D341Med (cell line): Measurements from ENCODE around the gene SEC24B.
"Not testable (repeated sequence)": the region's sequence is repeated elsewhere in the genome, so short reads cannot be mapped to it uniquely, and the experiment has no call there.

ENCODE experiments used
- DNase-seq: peaks from one replicate; pipeline ENCODE4 v3.0.0; 2012; ENCODE audit warnings: low spot score

Gene SEC24B

DNA sequence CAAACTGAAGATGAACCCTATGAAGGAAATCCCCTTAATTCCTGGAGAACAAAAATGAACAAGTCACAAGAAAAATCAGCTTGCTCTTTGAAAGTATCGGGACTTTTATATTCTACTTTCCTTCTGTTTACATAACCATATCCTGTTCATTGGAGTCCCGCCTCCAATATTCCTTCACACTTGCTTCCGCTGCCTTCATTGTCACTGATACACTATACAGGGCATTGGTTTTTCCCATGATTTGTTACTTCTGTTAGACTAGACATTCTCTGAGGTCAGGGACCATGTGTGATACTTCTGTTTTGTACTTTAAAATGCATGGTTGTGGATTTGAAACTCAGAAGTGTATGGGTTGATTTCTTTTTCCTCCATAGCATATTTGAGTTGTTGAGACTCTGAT, 145.2 kb downstream of the SEC24B start:
- no peak for DNase-seq

DNA sequence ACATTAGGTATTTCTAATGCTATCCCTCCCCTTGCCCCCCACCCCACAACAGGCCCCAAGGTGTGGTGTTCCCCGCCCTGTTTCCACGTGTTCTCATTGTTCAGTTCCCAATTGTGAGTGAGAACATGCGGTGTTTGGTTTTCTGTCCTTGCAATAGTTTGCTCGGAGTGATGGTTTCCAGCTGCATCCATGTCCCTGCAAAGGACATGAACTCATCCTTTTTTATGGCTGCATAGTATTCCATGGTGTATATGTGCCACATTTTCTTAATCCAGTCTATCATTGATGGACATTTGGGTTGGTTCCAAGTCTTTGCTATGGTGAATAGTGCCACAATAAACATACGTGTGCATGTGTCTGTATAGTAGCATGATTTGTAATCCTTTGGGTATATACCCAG, 146.4 kb downstream of the SEC24B start:
- DNase-seq = not testable (repeated sequence)

DNA sequence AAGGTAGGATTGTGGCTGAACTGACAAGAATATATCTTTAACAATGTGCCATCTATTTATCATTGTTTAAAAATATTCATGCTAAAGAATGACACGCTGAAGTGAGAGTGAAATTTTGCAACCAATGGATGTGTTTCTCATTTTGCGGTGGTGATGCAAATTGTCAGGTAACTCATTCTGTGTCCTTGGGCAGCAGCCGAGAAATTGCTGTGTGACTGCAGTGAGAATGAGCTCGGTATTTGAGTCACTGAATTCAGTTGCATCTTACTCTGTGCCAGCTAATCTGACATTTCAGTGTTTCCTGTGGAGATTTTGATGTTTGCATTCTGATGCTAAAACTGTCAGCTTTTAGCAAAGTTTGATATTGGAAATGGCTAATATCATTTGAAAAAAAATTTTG, 154.6 kb downstream of the SEC24B start:
- DNase-seq = no peak

DNA sequence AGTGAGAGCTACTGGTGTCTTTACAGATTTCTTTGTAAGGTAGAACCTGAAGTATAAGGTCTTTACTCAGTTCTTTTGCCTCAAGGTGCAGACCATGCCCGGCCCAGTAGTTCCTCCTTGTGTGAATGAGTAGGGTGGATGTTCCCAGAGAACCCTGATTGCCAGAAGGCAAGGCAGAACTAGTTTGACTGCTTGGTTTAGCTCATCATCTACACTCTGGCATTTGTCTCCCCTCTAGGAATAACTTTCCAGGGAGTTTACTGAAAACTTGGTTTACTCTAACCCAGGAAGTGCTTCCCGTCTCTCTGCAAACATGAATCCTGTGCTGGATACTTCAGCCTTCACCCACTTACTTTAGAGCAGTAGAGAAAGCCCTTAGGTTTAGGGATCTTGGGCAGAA, 155.5 kb downstream of the SEC24B start:
- DNase-seq = no peak

DNA sequence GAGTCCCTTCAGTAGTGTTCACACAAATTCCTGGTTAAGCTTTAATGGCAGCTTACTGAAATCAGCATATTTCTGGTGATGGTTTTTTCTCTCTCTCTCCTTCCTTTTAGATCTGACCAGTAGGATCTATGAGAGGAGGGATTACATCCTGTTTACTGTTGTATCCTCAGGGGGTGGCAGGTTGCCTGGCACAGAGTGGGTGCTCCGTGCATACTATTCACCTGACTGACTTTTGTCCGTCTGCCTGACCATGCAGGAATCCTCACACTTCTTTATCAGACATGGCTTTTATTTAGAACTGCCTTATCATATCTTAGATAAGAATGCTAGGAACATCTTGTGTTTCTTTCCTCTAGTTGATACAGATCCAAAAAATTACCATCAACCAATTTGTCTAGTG, 156.0 kb downstream of the SEC24B start:
- DNase-seq = no peak
